Natural killer cell (primary cell): ENCODE measurements around the gene SULT4A1. TPM values are rescaled to one million over a fixed set of nuclear protein-coding genes. Genes with fewer than 3 reads are reported as not detected.

Experiments used
- ATAC-seq, 3 donors: fragments of 150-1000 bp in 2 of 3; fragments of 200-7000 bp in 1 of 3; cut with Tn5 transposase; 1 replicate in 1 of 3; 2 replicates in 2 of 3; pipeline ENCODE4 v1.10.0; 2021; ENCODE audit warnings: mild to moderate bottlenecking in 2 of 3, moderate library complexity in 2 of 3
- DNase-seq, 2 donors: peaks; one replicate each; pipeline versions ENCODE4 v3.0.0 to v3.0.0-alpha.2; 2013 to 2021; ENCODE audit warnings: mixed read lengths in 1 of 2
- H3K27ac ChIP-seq: one replicate; pipeline ENCODE4 v1.5.1; 2013; ENCODE audit warnings: mild to moderate bottlenecking, low read length
- H3K27me3 ChIP-seq: one replicate; pipeline ENCODE4 v1.6.1; 2013; ENCODE audit warnings: low read length; ENCODE audit not compliant: control insufficient read depth, insufficient read depth
- H3K36me3 ChIP-seq: one replicate; pipeline ENCODE4 v1.6.1; 2013; ENCODE audit warnings: low read length; ENCODE audit not compliant: control insufficient read depth, insufficient read depth
- H3K4me1 ChIP-seq: one replicate; pipeline ENCODE4 v1.6.1; 2013; ENCODE audit warnings: low read length; ENCODE audit not compliant: control insufficient read depth, insufficient read depth
- H3K4me3 ChIP-seq: one replicate; pipeline ENCODE4 v1.5.1; 2013; ENCODE audit warnings: low read length
- H3K9me3 ChIP-seq: one replicate; pipeline ENCODE4 v1.6.1; 2013; ENCODE audit warnings: low read length; ENCODE audit not compliant: control insufficient read depth, insufficient read depth
- H3K27ac Mint-ChIP-seq, 2 donors: one replicate each; pipeline ENCODE4 v1.8.0; 2022; ENCODE audit warnings: mild to moderate bottlenecking in 2 of 2, mixed read lengths in 2 of 2, moderate library complexity in 1 of 2
- H3K27me3 Mint-ChIP-seq, 2 donors: one replicate each; pipeline ENCODE4 v1.8.0; 2022; ENCODE audit warnings: low read depth in 2 of 2, mixed read lengths in 2 of 2
- H3K36me3 Mint-ChIP-seq: one replicate; pipeline ENCODE4 v1.8.0; 2022; ENCODE audit warnings: mixed read lengths
- H3K4me1 Mint-ChIP-seq, 2 donors: one replicate each; pipeline ENCODE4 v1.8.0; 2022; ENCODE audit warnings: mixed read lengths in 2 of 2
- H3K4me3 Mint-ChIP-seq: one replicate; pipeline ENCODE4 v1.8.0; 2022; ENCODE audit warnings: mild to moderate bottlenecking, moderate library complexity, mixed read lengths
- H3K9me3 Mint-ChIP-seq, 2 donors: one replicate each; pipeline ENCODE4 v1.8.0; 2022; ENCODE audit warnings: mixed read lengths in 2 of 2
- WGBS: methylation state at CpG from one replicate; pipeline ENCODE4 v1.1.7; 2013; ENCODE audit warnings: missing lambda C conversion rate; ENCODE audit not compliant: insufficient coverage; 5-methylcytosine and 5-hydroxymethylcytosine counted together
- intact Hi-C: fragments of 100-400 bp; cut with micrococcal nuclease; formaldehyde crosslinking; loops from one replicate; pipeline ENCODE4 v1.14.2; 2022
- total RNA-seq, 4 donors: library from RNA; stranded (reverse); fragments of 120-200 nt in 1 of 4; gene quantifications; one replicate each; pipeline versions ENCODE4 v1.2.3 to v1.2.4, GENCODE V29; 2013 to 2022
- TF ChIP-seq, protein P1 (sequence below): fragments of 200-600 bp; IDR thresholded peaks from one replicate; pipeline ENCODE4 v1.8.0; 2022; ENCODE audit warnings: antibody characterized with exemption

The SULT4A1 gene
- total RNA-seq, 3 donors from 2014 or later (not counting 1 experiment from before 2014, with no cell fraction given) = not detected

GRCh38 chr22:43831561-43832392 is 30.5 kb downstream of the SULT4A1 start:
- Mint-ChIP-seq H3K4me1 (no peaks in the 10 kb centered on the region), H3K36me3 (no peaks in the 10 kb centered on the region), H3K27ac (no peak overlapping the region), H3K4me3 (no peak overlapping the region), H3K9me3 (no peaks in the 10 kb centered on the region), H3K27me3 (peaks cover 5 to 9% of the 10 kb centered on the region in 2 donors)
- Histone ChIP-seq H3K9me3 (no peaks in the 10 kb centered on the region), H3K4me1 (no peaks in the 10 kb centered on the region), H3K36me3 (no peaks in the 10 kb centered on the region), H3K4me3 (no peak overlapping the region), H3K27me3 (no peaks in the 10 kb centered on the region), H3K27ac (no peak overlapping the region)
- TF ChIP-seq, protein P1, sequence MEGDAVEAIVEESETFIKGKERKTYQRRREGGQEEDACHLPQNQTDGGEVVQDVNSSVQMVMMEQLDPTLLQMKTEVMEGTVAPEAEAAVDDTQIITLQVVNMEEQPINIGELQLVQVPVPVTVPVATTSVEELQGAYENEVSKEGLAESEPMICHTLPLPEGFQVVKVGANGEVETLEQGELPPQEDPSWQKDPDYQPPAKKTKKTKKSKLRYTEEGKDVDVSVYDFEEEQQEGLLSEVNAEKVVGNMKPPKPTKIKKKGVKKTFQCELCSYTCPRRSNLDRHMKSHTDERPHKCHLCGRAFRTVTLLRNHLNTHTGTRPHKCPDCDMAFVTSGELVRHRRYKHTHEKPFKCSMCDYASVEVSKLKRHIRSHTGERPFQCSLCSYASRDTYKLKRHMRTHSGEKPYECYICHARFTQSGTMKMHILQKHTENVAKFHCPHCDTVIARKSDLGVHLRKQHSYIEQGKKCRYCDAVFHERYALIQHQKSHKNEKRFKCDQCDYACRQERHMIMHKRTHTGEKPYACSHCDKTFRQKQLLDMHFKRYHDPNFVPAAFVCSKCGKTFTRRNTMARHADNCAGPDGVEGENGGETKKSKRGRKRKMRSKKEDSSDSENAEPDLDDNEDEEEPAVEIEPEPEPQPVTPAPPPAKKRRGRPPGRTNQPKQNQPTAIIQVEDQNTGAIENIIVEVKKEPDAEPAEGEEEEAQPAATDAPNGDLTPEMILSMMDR = no peak
- ATAC-seq (peak in 1 of 3 donors; percentile 12), DNase-seq (no peak)
- intact Hi-C loops = no loop called here
- WGBS = 87% methylated on average over 33 of the region's 33 CpGs

GRCh38 chr22:43830931-43831560 is 31.3 kb downstream of the SULT4A1 start:
- H3K4me1 ChIP-seq = no peaks in the 10 kb centered on the region
- H3K9me3 ChIP-seq = no peaks in the 10 kb centered on the region
- Mint-ChIP-seq H3K4me1 (no peaks in the 10 kb centered on the region), H3K4me3 (no peak overlapping the region), H3K27me3 (peaks cover 5 to 9% of the 10 kb centered on the region in 2 donors), H3K9me3 (no peaks in the 10 kb centered on the region), H3K36me3 (no peaks in the 10 kb centered on the region), H3K27ac (no peak overlapping the region)
- DNase-seq (no peak), ATAC-seq (no peak)
- no peaks in the 10 kb centered on the region for H3K36me3 ChIP-seq
- H3K27me3 ChIP-seq = no peaks in the 10 kb centered on the region
- 90% methylated on average over 12 of the region's 12 CpGs for WGBS
- TF ChIP-seq, protein P1 = no peak
- no peak overlapping the region for H3K27ac ChIP-seq
- H3K4me3 ChIP-seq = no peak overlapping the region
- intact Hi-C loops = no loop called here

DNA sequence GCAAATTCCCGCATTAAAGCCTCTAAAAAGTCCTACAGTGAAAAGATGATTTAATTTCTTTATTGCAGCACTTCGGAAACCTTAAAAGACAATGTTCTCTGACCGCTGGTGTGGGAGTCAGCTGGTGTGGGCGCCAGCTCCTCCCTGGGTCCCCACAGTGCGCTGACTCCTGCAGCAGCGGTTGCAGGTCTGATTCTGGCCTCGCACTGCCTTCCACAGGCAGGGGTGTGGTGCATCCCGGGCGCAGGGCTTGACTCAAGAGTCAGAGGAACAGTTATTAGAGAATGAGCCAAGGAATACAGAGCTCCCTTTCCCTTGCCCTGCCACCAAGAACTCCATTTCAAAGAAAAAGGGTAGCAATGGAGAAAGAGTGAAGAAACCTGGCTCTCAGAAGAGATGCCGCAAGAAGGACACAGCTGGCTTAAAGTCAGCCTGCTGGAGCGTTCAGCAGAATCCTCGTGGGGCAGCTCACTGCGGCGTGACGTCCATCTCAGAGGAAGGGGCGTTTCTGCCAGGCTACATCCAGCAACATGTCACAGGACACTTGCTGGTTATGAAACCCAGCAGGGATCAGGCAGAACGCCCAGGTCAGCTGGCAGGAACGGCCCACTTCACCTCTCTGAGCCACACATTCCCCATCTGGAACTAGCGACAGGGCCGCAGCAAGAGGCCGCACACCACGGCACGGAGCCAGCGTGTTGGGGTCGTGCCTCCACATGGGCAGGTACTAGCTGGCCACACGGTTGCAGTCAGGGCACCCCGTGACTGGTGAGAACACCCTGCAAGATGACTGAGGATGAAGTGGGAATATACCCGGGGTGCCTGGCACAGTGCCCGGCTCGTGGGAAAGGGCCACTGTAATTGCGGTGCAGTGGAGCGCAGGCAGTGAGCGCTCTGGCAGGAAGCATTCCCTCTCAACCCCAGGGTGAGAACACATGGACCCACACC is 32.1 kb downstream of the SULT4A1 start:
- TF ChIP-seq, protein P1 = no peak
- Histone ChIP-seq H3K27me3 (no peaks in the 10 kb centered on the region), H3K4me3 (no peak overlapping the region), H3K36me3 (no peaks in the 10 kb centered on the region), H3K27ac (no peak overlapping the region), H3K9me3 (no peaks in the 10 kb centered on the region), H3K4me1 (no peaks in the 10 kb centered on the region)
- Mint-ChIP-seq H3K27me3 (peaks cover 3 to 6% of the 10 kb centered on the region in 2 donors), H3K4me1 (no peaks in the 10 kb centered on the region), H3K9me3 (no peaks in the 10 kb centered on the region), H3K27ac (no peak overlapping the region), H3K36me3 (no peaks in the 10 kb centered on the region), H3K4me3 (no peak overlapping the region)
- WGBS = 82% methylated on average over 33 of the region's 33 CpGs
- intact Hi-C loops = no loop called here
- ATAC-seq = no peak
- no peak for DNase-seq
